ENCODE measurements around the gene CRYBB1. TPM values are rescaled to one million over a fixed set of nuclear protein-coding genes. Genes with fewer than 3 reads are reported as not detected.

CRYBB1 gene
- total and polyA plus RNA-seq, 5 donors: 0.25 to 1.3 (median 0.91) TPM

DNA sequence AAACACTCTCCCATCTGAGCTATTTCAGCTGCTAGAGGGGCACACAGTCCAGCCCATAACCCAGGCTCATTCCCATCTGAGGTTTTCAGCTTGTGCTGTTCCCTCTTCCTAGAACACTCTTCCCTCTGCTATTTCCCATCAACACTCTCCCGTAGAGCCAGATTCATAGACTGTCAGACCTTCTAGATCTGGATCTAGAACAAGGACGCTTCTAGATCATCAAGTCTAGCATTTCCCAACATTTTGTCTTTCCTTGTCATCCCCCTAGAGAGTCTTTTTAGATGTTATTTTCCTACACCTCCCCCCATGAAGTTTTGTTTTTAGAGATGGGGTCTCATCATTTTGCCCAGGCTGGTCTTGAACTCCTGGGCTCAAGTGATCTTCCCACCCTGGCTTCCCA, 17.3 kb upstream of the CRYBB1 start:
- no peak overlapping the region for H3K4me3 ChIP-seq (ENCODE audit: low read length)
- H3K4me1 ChIP-seq (ENCODE audit: control insufficient read depth, insufficient read depth, low read length): peaks cover 2% of the 10 kb centered on the region
- ATAC-seq (no peak), DNase-seq (no peak)
- intact Hi-C loops (cut with DNase I): no loop called here
- WGBS: 80% methylated on average over 2 of the region's 2 CpGs
- no peaks in the 10 kb centered on the region for H3K27me3 ChIP-seq (ENCODE audit: control insufficient read depth, insufficient read depth)
- H3K9me3 ChIP-seq (ENCODE audit: control insufficient read depth, low read length): peaks cover 2% of the 10 kb centered on the region
- H3K27ac ChIP-seq (ENCODE audit: low read length): no peak overlapping the region

DNA sequence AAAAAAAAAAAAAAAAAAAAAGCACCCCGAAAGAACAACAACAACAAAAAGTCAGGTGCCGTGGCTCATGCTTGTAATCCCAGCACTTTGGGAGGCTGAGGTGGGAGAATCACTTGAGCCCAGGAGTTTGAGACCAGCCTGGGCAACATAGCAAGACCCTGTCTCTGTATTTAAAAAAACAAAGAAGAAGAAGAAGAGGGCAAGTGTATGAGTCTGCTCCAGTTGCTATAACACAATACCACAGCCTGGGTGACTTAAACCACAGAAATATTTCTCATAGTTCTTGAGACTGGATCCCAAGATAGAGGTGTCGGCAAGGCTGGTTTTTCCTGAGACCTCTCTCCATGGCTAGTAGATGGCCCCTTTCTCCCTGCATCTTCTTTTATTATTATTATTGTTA, 16.4 kb upstream of the CRYBB1 start:
- WGBS: 96% methylated on average over 3 of the region's 3 CpGs
- DNase-seq (no peak), ATAC-seq (no peak)
- Histone ChIP-seq H3K4me1 (ENCODE audit: control insufficient read depth, insufficient read depth, low read length) (peaks cover 2% of the 10 kb centered on the region), H3K27me3 (ENCODE audit: control insufficient read depth, insufficient read depth) (no peaks in the 10 kb centered on the region), H3K27ac (ENCODE audit: low read length) (no peak overlapping the region), H3K9me3 (ENCODE audit: control insufficient read depth, low read length) (peaks cover 2% of the 10 kb centered on the region), H3K4me3 (ENCODE audit: low read length) (no peak overlapping the region)
- intact Hi-C loops (cut with DNase I): no loop called here

DNA sequence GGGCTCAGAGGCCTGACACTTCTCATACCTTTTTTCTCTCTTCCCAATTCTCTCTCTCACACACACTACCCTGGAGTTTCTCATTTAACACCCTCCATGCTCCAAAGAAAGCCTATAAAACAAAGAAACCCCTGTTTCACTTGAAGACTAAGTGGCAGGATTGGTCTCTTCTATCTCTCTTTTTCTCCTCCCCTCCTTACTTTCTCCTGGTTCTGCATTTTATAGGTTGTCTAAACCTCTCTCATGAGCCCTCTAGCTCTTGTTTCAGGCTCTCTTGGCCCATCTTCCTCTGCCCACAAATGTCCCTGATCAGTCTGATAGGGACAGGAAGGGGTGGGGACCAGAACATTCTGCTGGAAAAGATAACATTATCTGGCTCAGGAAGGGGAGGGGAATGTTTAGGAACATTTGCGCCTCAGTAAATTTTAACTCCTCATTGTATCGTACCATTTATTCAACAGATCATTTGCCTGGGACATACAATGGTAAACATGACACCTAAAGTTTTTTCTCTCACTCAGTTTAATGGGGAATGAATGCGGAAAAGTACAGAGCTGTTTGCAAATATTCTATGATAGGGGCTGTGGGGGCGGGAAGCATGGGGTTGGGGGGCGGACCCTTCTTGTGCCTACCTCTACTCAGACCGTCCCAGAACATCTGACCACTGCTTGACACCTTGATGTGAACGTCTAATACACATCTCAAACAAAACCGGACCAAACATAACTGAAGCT, 14.8 kb upstream of the CRYBB1 start:
- Histone ChIP-seq H3K4me3 (ENCODE audit: low read length) (no peak overlapping the region), H3K27ac (ENCODE audit: low read length) (peak overlapping the region; percentile 58), H3K27me3 (ENCODE audit: control insufficient read depth, insufficient read depth) (no peaks in the 10 kb centered on the region), H3K9me3 (ENCODE audit: control insufficient read depth, low read length) (peaks cover 2% of the 10 kb centered on the region), H3K4me1 (ENCODE audit: control insufficient read depth, insufficient read depth, low read length) (peaks cover 2% of the 10 kb centered on the region)
- DNase-seq (no peak), ATAC-seq (peak; percentile 81 to 96)
- 47% methylated on average over 8 of the region's 8 CpGs for WGBS
- intact Hi-C loops (cut with DNase I): no loop called here

DNA sequence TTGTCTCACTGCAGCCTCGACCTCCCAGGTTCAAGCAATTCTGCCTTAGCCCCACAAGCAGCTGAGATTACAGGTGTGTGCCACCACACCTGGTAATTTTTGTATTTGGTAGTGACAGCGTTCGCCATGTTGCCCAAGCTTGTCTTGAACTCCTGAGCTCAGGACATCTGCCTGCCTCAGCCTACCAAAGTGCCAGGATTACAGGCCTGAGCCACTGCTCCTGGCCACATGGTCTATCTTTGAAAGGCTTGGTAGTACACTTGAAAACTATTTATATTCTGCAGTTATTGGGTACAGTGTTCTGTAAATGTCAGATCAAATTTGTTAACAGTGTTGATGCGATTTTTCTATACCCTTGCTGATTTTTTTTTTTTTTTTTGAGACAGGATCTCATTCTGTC, 13.5 kb upstream of the CRYBB1 start:
- H3K4me1 ChIP-seq (ENCODE audit: control insufficient read depth, insufficient read depth, low read length): peaks cover 2% of the 10 kb centered on the region
- ATAC-seq (no peak), DNase-seq (no peak)
- intact Hi-C loops (cut with DNase I): no loop called here
- peak overlapping the region; percentile 13 for H3K27ac ChIP-seq (ENCODE audit: low read length)
- H3K4me3 ChIP-seq (ENCODE audit: low read length): no peak overlapping the region
- H3K9me3 ChIP-seq (ENCODE audit: control insufficient read depth, low read length): peaks cover 2% of the 10 kb centered on the region
- H3K27me3 ChIP-seq (ENCODE audit: control insufficient read depth, insufficient read depth): no peaks in the 10 kb centered on the region
- 98% methylated on average over 4 of the region's 4 CpGs for WGBS

DNA sequence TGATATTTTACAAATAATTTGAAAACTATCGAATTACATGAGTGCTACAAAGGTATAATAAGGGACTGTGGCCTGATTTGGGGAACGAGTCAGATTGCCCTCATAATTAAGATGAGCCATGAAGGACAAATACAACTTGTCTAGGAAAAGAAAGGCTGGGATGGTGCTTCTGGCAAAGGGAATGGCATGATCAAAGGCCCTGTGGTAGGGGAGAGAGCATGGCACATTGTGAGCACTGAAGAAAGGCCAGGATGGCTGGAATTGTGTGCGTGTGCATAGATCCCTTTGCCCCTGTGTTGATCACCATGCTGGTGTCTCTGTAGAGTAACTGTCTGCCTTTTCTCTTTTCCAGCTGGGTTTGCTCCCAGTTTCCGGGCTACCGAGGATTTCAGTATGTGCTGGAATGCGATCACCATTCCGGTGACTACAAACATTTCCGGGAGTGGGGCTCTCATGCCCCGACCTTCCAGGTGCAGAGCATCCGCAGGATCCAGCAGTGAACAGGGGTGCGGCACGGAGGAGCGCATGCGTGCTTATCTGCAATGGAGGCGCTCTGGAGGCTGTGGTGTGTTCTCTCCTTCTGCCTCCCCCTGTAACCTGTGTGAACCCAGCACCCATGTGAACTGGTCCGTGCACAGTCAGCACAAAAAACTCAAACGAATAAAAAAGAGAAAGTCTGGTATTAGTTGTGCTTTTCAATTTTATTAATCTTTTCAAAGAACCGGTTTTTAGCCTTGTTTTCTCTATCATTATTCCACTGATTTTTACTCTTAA, 12.3 kb upstream of the CRYBB1 start:
- no peak for DNase-seq
- no peaks in the 10 kb centered on the region for H3K27me3 ChIP-seq (ENCODE audit: control insufficient read depth, insufficient read depth)
- H3K27ac ChIP-seq (ENCODE audit: low read length): no peak overlapping the region
- no peak overlapping the region for H3K4me3 ChIP-seq (ENCODE audit: low read length)
- ATAC-seq: no peak
- 91% methylated on average over 18 of the region's 18 CpGs for WGBS
- intact Hi-C loops (cut with DNase I): no loop called here
- peaks cover 2% of the 10 kb centered on the region for H3K4me1 ChIP-seq (ENCODE audit: control insufficient read depth, insufficient read depth, low read length)
- H3K9me3 ChIP-seq (ENCODE audit: control insufficient read depth, low read length): peaks cover 2% of the 10 kb centered on the region

DNA sequence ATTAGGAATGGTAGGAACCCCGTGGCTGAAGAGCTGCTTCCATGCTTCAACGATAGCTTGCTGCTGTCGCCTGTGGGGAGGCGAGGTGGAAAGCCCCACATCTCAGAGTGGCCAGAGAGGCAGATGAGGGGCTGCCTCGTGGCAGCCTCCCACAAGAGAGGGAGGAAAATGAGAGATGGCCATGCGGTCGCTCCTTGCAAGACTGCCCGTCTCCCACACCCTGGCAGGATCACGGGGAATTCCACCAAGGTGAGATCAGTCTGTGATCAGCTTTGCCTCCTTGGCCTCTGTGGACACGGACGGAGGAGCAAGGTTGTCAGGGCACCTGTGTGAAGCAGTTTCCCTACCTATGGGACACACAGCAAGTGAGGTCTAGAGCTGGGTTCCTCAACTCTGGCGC, 7.0 kb upstream of the CRYBB1 start:
- DNase-seq: no peak
- intact Hi-C loops (cut with DNase I): no loop called here
- H3K9me3 ChIP-seq (ENCODE audit: control insufficient read depth, low read length): no peaks in the 10 kb centered on the region
- no peak overlapping the region for H3K27ac ChIP-seq (ENCODE audit: low read length)
- 87% methylated on average over 12 of the region's 12 CpGs for WGBS
- H3K4me1 ChIP-seq (ENCODE audit: control insufficient read depth, insufficient read depth, low read length): no peaks in the 10 kb centered on the region
- no peak overlapping the region for H3K4me3 ChIP-seq (ENCODE audit: low read length)
- no peaks in the 10 kb centered on the region for H3K27me3 ChIP-seq (ENCODE audit: control insufficient read depth, insufficient read depth)
- no peak for ATAC-seq

DNA sequence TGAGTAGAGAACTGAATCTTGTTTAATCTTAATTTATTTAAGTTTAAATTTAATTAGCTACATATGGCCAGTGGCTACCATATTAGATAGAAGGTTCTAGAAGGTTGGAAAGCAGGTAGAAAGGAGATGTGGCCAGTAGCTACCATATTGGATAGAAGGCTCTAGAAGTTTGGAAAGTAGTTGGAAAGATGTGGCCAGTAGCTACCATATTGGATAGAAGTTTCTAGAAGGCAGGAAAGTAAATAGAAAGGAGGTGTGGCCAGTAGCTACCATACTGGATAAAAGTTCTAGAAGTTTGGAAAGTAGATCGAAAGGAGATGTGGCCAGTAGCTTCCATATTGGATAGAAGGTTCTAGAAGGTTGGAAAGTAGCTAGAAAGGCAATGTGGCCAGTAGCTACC, 6.2 kb upstream of the CRYBB1 start:
- no peaks in the 10 kb centered on the region for H3K27me3 ChIP-seq (ENCODE audit: control insufficient read depth, insufficient read depth)
- H3K9me3 ChIP-seq (ENCODE audit: control insufficient read depth, low read length): no peaks in the 10 kb centered on the region
- no peak overlapping the region for H3K4me3 ChIP-seq (ENCODE audit: low read length)
- DNase-seq (no peak), ATAC-seq (no peak)
- WGBS: 95% methylated on average over 1 of the region's 1 CpG
- H3K4me1 ChIP-seq (ENCODE audit: control insufficient read depth, insufficient read depth, low read length): no peaks in the 10 kb centered on the region
- H3K27ac ChIP-seq (ENCODE audit: low read length): no peak overlapping the region
- intact Hi-C loops (cut with DNase I): no loop called here

DNA sequence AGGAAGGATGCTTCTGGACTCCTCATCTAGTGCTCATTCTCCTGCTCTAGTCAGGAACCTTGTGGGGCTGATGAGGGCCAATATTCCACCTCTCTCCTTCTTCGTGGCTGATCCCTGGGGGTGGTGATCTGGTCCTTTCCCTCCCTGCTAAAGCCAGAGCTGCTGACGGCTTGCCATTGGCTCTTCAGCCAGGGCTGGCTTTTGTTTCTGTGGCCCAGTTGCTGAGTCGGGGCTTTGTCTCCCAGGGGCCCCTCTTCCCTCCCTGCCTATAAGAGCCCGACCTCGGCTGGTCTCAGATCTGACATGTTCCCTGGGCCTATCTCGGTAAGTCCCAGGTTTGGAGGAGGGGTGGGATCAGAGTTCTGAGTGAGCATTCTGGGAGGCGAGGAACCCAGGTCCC, 3.8 kb upstream of the CRYBB1 start, which contains the start of gene CRYBA4:
CRYBA4 (plus strand) TSS at position 301 of the 400 bp plus-strand sequence. CDS start 634 bp downstream, outside the sequence.
- H3K27ac ChIP-seq (ENCODE audit: low read length): no peak within 1 kb of the TSS
- H3K27me3 ChIP-seq (ENCODE audit: control insufficient read depth, insufficient read depth): no peaks in the 10 kb centered on the region
- intact Hi-C loops (cut with DNase I): no loop called here
- WGBS: 59% methylated on average over 7 of the region's 7 CpGs
- ATAC-seq (no peak), DNase-seq (no peak)
- H3K4me1 ChIP-seq (ENCODE audit: control insufficient read depth, insufficient read depth, low read length): no peaks in the 10 kb centered on the region
- H3K4me3 ChIP-seq (ENCODE audit: low read length): no peak within 1 kb of the TSS
- no peaks in the 10 kb centered on the region for H3K9me3 ChIP-seq (ENCODE audit: control insufficient read depth, low read length)

DNA sequence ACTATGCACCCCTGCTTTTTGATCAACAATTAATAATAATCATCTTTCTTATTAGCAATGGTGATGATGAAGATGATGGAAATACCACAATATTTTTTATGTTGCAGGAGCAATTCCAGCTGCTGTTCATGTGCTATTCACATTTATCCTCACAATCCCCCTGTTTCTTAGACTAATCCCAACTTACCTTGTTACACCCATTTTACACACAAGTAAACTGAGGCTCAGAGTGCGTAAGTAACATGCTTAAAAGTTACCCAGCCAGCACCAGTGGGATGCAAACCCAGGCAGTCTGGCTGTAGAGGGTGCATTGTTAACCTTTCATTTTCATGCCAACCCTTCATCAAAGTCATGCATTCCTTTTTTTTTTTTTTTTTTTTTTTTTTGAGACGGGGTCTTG, 2.4 kb upstream of the CRYBB1 start:
- ATAC-seq: no peak
- H3K27me3 ChIP-seq (ENCODE audit: control insufficient read depth, insufficient read depth): no peaks in the 10 kb centered on the region
- 91% methylated on average over 2 of the region's 2 CpGs for WGBS
- no peaks in the 10 kb centered on the region for H3K9me3 ChIP-seq (ENCODE audit: control insufficient read depth, low read length)
- intact Hi-C loops (cut with DNase I): no loop called here
- no peak overlapping the region for H3K4me3 ChIP-seq (ENCODE audit: low read length)
- no peaks in the 10 kb centered on the region for H3K4me1 ChIP-seq (ENCODE audit: control insufficient read depth, insufficient read depth, low read length)
- H3K27ac ChIP-seq (ENCODE audit: low read length): no peak overlapping the region
- no peak for DNase-seq

DNA sequence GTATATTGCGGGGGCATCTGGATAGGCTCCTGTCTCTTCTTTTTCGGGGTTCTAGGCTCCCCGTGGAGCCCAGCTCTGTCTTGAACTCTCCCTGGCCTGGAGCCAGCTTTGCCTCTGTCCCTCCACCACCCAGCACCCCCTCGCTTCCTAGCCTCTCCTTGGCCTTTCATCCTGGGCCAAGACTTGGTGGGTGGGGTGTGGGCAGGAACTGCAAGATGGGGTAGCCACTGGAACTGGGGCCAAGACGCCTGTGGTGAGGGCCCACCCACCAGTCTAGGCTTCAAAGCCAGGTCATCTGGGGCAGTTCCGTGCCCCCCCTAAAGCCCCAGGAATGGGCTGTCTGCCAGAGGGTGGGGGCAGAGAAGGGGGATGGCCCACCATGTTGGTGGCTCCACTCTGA, 1.7 kb upstream of the CRYBB1 start:
- 46% methylated on average over 6 of the region's 6 CpGs for WGBS
- DNase-seq: peak; percentile 73 to 81 (median 76)
- Histone ChIP-seq H3K4me1 (ENCODE audit: control insufficient read depth, insufficient read depth, low read length) (no peaks in the 10 kb centered on the region), H3K27ac (ENCODE audit: low read length) (no peak overlapping the region), H3K9me3 (ENCODE audit: control insufficient read depth, low read length) (no peaks in the 10 kb centered on the region), H3K27me3 (ENCODE audit: control insufficient read depth, insufficient read depth) (no peaks in the 10 kb centered on the region), H3K4me3 (ENCODE audit: low read length) (no peak overlapping the region)
- intact Hi-C loops (cut with DNase I): no loop called here
- peak; percentile 66 to 91 for ATAC-seq

DNA sequence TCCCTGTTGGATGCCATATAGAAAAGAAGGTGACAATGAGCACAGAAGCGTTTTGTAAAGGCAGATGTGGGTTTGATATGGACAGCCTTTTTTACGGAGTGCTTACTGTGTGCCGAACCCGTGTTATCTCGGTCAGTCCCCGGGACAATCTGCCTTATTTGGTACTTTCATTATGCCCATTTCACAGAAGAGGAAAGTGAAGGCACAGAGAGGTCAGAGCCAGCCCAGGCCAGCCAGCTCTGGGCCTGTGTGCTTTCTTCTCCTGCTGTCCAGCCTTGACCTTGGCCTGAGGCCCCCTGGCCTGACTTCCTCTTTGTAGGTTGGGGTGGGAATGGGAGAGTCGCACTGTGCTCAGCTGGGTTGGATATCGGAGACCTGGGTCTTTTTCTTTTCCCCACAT, 628 bp upstream of the CRYBB1 start:
- Histone ChIP-seq H3K4me1 (ENCODE audit: control insufficient read depth, insufficient read depth, low read length) (no peaks in the 10 kb centered on the region), H3K27me3 (ENCODE audit: control insufficient read depth, insufficient read depth) (no peaks in the 10 kb centered on the region), H3K27ac (ENCODE audit: low read length) (no peak overlapping the region), H3K9me3 (ENCODE audit: control insufficient read depth, low read length) (no peaks in the 10 kb centered on the region), H3K4me3 (ENCODE audit: low read length) (no peak overlapping the region)
- DNase-seq: no peak
- intact Hi-C loops (cut with DNase I): no loop called here
- 85% methylated on average over 8 of the region's 8 CpGs for WGBS
- ATAC-seq: peak; percentile 3 to 10
